Measurements from ENCODE around the gene CCDC134.
A peak's percentile ranks its signal among the peaks of the same experiment; 100 is the strongest.

The CCDC134 gene

DNA sequence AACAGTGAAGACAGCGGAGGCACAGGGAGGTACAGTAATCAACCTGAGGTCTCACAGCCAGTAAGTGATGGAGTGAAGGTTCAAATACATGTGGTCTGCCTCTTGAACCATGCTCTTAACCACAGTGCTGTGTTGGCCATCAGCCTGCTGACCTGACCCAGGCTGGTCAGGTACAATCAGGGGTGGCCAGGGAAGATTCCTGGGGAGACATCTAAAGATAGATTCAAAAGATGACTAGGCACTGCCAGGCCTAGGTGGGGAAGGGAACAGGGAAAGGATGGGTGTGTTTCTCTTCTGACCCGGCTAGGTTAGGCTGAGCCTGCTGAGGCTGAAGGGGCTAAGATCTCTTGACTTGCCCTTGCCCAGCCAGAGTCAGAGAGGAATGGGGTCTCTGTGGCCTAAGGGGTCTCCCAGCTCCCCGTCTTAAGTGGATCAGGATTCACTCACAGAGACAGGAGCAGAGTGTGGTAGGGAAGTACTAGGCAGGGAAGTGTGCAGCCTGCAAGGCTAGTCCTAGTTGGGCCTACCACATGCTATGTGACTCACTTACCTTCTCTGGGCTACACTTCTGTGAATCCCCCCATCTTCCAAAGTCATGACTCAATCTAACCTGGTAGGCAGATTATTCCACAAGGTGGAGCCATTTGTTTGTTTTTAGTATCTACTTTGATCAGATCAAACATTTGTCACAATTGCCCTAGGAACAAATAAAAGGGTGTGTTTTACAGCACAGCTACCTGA, 22.0 kb downstream of the CCDC134 start:
- no peak for TF ChIP-seq POLR2A (IDR thresholded peaks at IDR 0.05; ENCODE audit: low read depth, low read length)
- DNase-seq (ENCODE audit: insufficient read length, low spot score) = peak; percentile 69
- peak; percentile 60 for FAIRE-seq

DNA sequence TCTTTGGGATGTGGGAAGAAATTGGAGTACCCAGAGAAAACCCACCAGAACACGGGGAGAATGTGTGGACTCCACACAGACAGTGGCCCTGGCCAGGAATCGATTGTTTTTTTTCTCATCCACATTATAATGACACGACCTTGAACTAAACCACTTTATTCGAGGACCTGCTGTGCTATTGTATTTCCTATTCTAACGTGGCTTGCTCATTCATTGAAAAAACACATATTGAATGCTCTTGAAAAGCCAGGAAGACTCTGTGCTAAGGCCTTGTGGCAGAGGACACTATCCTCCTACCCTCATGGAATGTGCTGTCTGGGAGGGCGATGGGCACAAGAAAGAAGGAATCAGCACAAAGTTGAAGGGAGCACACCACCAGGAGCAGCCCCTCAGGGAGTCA, 23.3 kb downstream of the CCDC134 start:
- DNase-seq (ENCODE audit: insufficient read length, low spot score) (no peak), FAIRE-seq (no peak)
- no peak for TF ChIP-seq POLR2A (IDR thresholded peaks at IDR 0.05; ENCODE audit: low read depth, low read length)

DNA sequence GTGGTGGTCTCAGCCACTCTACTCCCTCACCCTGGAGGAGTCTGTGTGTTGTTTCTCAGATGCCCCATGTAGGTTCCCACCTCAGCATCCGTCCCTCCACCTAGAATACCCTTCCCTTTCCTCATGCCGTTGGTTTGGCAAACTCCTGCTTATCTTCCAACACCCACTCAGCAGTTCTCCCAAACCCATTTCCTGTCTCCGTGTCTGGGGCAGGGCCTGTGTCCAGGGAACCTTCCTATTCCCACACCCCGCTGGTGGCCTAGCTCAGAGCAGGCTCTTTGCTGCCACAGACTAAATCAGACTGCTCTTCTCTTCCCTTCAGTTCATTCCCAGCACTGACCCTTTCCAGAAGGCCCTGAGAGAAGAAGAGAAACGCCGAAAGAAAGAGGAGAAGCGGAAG, 24.9 kb downstream of the CCDC134 start:
- no peak for FAIRE-seq
- TF ChIP-seq POLR2A (IDR thresholded peaks at IDR 0.05; ENCODE audit: low read depth, low read length) = no peak

DNA sequence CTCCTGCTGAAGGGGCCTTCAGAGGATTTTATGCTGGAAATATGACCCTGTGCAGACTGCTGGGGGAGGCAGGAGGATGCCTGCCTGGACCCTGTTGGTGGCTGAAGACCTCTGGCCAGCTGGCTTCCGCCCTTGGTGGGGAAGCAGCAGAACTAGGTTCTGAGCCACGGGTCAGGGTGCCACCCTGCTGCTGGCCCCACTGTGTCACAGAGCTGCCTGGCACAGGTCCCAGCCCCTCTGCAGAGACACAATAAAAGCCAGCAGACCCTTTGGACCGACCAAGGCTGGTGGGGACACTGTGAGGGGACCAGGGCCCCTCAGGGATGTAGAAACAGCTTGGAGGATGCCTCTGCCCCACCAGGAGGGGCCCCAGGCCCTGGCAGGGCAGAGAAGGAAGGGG, 25.5 kb downstream of the CCDC134 start:
- DNase-seq (ENCODE audit: insufficient read length, low spot score) (no peak), FAIRE-seq (no peak)
- no peak for TF ChIP-seq POLR2A (IDR thresholded peaks at IDR 0.05; ENCODE audit: low read depth, low read length)

More for the DNA sequence above, 24.9 kb downstream of the CCDC134 start:
- DNase-seq (ENCODE audit: insufficient read length, low spot score) = no peak

DNA sequence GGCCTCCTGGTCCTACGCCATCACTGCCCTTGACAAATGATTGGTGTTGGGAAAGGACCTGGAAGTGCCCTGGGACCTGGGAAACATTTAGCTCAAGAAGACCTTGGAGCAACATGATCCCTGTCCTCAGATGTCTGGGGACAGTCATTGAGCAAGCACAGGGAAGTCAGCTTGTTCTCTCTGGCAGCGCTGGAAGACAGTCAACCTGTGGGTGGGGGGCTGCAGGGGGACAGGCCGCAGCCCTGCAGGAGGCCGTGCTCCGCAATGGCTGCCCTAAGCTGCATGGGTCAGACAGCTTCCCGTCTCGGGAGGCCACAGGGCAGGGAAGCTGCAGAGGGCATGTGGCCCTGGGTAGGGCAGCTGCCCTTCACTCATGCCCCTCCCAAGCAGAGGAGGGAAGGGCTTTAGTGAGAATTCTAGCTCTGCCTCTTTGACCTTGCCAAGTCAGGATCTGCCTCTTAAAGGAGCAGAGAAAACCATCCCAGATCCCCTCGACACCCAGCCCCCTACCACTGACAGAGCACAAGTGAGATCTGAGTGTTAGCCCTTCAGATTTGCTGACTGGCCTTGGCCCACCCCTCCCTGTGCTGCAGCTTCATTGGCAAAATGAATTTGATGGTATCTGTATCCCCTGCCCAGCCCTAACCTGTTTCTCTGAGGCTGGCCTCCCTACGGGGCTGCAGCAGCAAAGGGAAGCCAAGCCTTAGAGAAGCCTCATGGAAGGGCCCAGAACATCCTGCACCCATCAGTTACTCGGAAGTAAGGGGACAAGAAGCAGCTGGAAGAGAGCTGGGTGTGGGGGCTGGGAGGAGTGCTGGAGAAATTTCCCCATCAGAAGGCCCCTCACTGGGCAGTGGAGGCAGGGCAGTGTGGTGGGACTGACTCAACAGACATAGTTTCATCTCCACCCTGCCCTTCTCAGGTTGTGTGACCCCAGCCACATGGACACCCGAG, 26.2 kb downstream of the CCDC134 start:
- DNase-seq (ENCODE audit: insufficient read length, low spot score) = no peak
- no peak for TF ChIP-seq POLR2A (IDR thresholded peaks at IDR 0.05; ENCODE audit: low read depth, low read length)
- FAIRE-seq = no peak

DNA sequence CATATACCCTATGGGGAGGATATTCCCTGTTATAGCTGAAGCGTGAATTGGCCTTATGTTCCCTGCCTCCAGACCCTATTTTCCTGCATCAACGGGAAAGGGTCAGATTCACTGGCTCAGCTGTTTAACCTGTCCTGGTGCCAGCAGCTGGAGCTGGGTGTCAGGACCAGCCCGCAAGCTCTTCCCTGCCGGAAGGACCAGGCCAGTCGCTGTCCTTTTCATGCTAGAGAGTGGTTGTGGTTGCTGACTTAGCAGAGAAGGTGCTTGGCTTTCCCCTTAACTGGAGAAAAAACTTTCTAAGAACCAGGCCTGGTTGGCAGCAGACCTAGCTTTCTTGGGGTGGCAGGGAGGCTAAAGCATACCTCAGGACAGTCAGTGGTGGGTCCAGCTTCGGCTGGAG, 27.2 kb downstream of the CCDC134 start:
- DNase-seq (ENCODE audit: insufficient read length, low spot score) (no peak), FAIRE-seq (no peak)
- TF ChIP-seq POLR2A (IDR thresholded peaks at IDR 0.05; ENCODE audit: low read depth, low read length) = no peak

DNA sequence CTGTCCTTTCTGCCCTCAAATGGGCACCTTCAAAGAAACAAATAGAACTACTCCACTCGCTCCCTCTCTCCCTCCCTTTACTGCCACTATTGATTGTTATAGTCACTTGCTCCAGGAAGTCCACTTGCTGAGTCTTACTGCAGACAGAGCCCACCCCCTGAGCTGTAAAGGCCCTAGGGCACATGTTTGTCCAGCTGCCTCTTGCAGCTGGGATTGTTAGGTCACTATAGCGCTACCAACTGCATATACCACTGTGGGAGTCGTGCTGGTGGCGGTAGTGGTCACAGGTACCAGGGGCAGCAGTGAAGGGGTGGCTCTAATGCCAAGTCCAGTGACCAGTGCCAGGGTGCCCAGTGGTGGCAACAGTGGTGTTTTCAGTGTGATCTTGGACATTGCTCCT, 28.0 kb downstream of the CCDC134 start:
- FAIRE-seq (no peak), DNase-seq (ENCODE audit: insufficient read length, low spot score) (no peak)
- no peak for TF ChIP-seq POLR2A (IDR thresholded peaks at IDR 0.05; ENCODE audit: low read depth, low read length)

DNA sequence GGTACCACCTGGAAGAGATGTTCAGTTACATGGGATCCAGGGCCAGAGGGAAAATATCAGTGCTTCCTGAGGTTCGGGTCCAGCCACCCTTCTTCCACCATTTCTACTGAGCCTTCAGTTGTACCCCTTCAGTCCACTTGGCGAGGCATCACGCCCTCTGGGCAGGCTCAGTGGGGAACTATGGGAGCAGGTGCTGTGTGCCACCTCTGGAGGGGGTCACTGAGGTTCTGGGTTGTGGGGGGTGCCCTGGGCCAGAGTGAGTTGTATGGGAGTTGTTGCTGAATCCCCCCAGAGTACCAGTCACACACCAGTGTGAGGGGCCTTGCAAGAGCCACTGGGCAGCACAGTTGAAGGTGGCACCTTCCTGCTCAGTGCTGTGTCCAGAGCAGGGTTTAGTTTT, 29.7 kb downstream of the CCDC134 start:
- DNase-seq (ENCODE audit: insufficient read length, low spot score) (no peak), FAIRE-seq (no peak)
- TF ChIP-seq POLR2A (IDR thresholded peaks at IDR 0.05; ENCODE audit: low read depth, low read length) = no peak

DNA sequence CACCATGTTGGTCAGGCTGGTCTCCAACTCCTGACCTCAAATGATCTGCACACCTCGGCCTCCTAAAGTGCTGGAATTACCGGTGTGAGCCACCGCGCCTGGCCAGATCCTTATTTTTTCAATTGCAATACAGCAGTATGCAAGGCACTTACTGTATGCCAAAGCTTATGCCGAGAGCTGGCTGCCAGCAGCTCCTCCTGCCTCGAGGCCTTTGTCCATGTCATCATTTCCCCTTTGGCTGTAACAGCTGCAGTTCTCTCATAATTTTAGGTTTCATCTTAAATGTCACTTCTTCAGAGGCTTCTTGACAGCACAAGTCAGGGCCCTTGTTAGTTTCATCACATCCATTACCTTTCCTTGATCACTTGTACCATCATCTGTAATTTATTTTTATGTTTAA, 30.9 kb downstream of the CCDC134 start:
- DNase-seq (ENCODE audit: insufficient read length, low spot score) (no peak), FAIRE-seq (no peak)
- TF ChIP-seq POLR2A (IDR thresholded peaks at IDR 0.05; ENCODE audit: low read depth, low read length) = no peak

DNA sequence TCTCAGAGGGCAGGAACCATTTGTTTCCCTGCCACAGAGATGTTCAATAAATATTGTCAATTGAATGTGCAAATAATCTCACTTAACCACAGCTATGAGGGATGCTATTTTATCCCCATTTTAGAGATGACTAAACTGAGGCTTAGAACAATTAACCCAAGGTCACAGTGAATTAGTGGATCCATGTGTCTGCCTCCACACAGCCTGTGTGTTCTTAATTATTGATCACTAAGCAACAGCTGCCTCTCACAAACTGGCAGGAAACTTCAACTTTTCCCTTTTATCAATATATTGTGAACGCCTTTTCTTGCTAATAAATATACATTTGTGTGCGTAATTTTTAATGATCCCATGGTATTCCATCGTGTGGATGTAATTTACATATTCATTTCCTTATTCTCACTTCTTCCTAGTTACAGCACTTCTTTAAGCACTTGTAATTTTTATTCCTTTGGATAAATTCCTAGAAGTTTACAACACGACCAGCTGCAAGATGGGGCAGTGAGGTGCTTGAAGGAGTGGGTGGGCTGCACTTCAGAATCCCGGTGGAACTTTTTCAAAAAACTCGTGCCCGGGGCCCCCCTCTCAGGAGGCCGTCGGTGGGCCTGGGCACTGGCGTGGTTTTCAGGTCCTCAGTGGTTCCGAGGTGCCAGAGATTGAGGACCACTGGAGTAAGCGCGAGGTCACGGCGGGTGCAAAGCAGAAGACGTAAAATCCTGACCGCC, 31.5 kb downstream of the CCDC134 start:
- no peak for FAIRE-seq
- no peak for TF ChIP-seq POLR2A (IDR thresholded peaks at IDR 0.05; ENCODE audit: low read depth, low read length)

DNA sequence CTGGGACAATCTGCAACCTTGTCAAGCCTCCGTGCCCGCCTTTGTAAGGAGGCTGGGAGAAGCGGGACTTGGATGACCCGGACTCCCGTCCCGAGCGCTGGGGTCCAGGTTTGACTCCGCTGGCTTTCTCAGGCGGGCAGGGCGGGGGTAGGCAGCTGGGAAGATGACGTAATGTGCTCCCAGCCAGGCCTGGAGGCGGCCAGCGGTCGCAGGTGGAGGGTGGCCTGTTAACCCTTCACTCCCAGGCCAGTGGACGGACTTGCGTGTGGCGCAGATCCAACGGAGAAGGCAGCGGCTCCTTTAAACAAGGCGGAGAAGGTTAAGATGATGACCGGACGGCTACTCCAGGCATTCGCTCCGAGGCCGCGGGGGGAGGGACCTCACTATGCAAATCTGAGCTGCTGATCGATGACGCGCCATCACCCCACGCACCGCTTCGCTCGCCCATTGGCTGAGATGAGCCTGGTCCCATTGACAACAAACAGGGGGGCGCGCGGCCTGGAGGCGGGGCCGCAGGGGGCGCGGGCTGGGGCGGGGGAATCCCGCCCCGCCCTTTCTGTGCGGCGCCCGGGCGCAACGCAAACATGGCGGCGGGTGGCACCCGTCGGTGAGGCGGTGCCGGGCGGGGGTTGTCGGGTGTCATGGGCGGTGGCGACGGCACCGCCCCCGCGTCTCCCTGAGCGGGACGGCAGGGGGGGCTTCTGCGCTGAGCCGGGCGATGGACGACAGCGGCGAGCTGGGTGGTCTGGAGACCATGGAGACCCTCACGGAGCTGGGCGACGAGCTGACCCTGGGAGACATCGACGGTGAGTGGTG, 32.3 kb downstream of the CCDC134 start, which contains the start of gene SREBF2:
SREBF2 (plus strand) TSS at position 553 of the 816 bp plus-strand sequence; CDS start at position 719, 166 bp downstream.
- peak; percentile 84 for DNase-seq (ENCODE audit: insufficient read length, low spot score)
- peak; percentile 78 for FAIRE-seq
- TF ChIP-seq POLR2A (IDR thresholded peaks at IDR 0.05; ENCODE audit: low read depth, low read length) = peak; percentile 61

More for the DNA sequence above, 31.5 kb downstream of the CCDC134 start:
- DNase-seq (ENCODE audit: insufficient read length, low spot score) = no peak

DNA sequence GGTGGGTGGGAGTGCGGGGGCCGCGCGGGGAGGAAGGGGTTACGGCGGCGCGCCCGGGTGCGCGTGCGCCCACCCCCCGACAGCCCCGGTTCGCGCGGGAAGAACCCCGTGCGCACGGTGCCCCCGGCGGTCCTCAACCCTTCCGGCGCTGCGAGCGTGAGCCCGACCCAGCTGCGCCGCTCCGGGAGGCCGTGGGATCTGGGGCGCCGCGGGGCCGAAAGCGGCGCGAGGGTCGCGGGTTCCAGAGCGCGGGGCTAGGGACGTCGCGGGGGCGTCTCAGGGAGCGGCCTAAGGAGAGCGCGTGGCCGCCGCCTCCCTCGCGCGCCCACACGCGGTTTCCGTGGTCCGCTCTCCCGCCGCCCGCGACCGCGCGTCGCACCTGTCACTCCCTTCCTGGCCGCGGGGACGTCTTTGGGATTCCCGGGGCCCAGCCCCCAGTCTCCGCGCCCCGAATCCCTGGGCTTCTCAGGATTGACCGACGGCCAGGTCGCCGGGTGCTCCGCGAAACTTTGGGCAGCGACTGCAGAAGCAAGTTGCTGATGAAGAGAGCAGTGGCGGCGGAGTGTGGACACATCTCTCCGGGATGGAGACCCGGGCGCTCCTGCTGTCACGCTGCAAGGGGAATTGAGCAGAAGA, 33.0 kb downstream of the CCDC134 start:
- FAIRE-seq (no peak), DNase-seq (ENCODE audit: insufficient read length, low spot score) (no peak)

More for the DNA sequence above, 33.0 kb downstream of the CCDC134 start:
- TF ChIP-seq POLR2A (IDR thresholded peaks at IDR 0.05; ENCODE audit: low read depth, low read length) = no peak
